IPS-NIHi7 (cell line): ENCODE measurements around the gene PAXX.

Source experiments
- DNase-seq: peaks from one replicate; pipeline ENCODE4 v3.0.0; 2012; ENCODE audit warnings: mixed read lengths; ENCODE audit errors: extremely low spot score

PAXX gene

GRCh38 chr9:136982232-136983051 lies 9.8 kb upstream of the PAXX start, which contains the start of gene LCNL1:
LCNL1 (plus strand) TSS chr9:136982993; CDS start chr9:136983587, 594 bp downstream.
- DNase-seq = no peak

GRCh38 chr9:136983167-136983566 lies 9.1 kb upstream of the PAXX start:
- DNase-seq = no peak

DNA sequence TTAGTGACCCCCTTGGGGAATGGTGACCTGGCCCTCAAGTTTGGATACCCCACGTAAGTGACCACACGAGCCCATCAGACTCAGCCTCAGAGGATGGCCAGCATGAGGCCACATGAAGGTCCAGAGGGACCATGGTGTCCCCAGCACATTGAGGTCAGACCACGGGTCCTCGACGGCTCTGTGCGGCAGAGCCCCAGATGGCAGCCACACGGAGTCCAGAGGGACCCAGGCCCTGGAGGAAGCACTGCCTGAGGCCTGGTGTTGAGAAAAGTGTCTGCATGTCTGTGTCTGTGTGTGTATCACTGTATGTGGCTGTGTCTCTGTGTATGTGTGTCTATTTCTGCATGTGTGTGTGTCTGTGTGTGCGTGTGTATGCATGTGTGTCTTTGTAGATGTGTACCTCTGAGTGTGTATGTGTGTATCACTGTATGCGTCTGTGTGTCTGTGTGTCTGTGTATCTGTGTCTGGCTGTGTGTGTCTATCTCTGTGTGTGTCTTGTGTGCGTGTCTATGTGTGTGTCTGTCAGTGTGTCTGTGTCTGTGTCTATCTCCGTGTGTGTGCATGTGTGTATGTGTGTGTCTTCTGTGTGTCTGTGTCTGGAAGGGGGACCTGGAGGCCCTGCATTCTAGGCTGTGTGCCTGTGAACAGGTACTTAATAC lies 8.4 kb upstream of the PAXX start:
- DNase-seq = no peak

DNA sequence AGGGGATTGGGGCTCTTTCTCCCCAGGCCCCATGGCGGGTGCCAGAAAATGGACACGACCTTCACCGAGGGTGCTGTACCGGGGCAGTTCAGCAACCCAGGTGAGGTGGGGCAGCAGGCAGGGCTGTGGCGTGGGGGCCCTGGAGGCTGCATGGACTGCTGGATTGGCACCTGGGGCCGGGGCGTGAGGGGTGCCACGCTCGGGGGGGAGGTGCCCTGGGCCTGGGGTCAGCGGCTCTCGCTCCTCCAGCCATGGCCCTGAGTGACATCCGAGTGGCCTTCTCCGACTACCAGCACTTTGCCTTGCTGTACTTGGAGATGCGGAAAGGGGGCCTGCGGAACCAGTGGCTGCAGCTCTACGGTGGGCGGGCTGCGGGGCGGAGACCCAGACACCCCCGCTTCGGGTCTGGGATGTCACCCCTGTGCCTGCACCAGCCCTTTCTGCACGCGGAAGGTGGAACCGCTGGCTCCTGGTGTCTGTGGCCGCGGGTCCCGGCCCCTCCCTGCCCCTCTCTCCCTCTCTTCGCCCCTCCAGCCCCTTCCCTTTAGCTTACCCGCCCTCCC lies 7.7 kb upstream of the PAXX start:
- DNase-seq = no peak

DNA sequence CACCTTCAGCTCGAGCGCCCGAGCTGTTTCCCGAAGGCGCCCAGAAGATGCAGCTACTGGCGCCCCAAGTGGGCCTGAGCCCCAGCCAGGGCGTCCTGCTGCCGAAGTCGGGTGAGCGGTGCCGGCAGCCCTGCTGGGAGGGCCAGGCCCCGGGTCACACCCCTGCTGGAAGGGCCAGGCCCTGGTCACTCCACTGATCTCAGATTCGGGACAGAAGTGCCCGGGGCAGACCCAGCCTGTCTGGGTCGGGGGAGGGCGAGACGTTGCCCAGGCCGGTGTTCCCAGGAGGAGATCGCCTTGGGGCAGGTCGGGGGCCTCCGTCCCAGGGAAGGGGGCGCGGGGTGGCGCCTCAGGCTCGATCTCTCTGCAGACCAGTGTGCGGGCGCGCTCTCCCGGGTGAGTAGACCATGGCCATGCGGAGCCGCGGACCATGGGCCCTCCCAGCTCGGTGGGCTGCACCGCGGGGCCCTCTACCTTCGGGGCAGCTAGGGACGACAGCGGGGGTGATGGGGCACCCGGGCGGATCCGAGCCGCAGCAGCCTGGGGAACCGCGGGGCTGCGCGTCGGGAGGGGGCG lies 7.1 kb upstream of the PAXX start:
- DNase-seq = no peak

DNA sequence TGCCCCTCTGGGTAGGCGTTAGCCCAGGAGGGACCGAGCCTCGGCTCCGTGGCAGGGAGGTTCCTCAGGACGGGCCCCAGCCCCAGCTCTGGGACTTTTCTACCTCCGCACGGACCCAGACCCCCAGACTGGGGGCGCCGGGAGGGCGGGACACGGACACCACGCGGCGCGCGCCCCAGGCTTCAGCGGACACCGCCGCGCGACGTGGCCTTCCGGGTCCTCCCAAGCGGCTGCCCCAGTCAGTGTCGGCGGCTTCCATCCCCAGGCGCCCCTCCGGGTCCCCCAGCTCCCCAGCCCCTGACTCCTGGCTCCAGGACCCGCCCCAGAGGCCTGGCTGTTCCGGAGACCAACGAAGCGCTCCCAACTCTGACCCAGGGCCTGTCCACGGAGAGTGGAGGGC lies 6.4 kb upstream of the PAXX start:
- DNase-seq = no peak

DNA sequence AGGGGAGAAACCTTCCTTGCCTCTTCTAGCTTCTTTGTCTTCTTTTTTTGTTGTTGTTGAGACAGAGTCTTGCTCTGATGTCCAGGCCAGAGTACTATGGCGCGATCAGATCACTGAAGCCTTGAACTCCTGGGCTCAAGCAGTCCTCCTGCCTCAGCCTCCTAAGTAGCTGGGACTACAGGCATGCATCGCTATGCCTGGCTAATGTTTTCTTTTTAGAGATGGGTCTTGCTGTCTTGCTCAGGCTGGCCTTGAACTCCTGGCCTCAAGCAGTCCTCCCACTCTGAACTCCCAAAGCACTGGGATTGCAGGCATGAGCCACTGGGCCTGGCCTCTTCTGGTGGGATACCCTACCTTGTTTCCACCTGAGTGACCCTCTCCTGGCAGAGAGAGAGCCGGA lies 3.4 kb upstream of the PAXX start:
- DNase-seq = no peak

- DNase-seq = no peak
These were observed 1.8 kb upstream of the PAXX start for GRCh38 chr9:136990242-136990911.

DNA sequence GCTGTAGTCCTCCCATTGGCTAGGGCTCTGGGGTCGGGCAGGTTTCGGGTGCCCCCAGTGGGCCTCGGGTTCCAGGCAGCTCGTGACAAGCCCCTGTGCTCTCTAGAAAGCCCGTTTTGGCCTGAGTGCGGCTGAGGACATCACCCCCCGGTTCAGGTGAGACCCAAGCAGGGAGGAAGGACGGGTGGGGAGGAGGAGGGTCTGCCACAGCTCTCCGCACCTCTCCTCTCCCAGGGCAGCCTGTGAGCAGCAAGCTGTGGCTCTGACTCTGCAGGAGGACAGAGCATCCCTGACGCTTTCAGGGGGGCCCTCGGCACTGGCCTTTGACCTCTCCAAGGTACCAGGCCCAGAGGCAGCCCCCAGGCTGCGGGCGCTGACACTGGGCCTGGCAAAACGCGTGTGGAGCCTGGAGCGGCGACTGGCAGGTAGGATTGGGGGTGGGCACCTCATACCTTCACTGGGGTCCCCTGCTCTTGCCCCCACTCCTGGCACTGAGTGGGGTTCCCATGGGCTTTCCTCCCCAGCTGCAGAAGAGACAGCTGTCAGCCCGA lies 672 bp downstream of the PAXX start:
- DNase-seq = no peak

DNA sequence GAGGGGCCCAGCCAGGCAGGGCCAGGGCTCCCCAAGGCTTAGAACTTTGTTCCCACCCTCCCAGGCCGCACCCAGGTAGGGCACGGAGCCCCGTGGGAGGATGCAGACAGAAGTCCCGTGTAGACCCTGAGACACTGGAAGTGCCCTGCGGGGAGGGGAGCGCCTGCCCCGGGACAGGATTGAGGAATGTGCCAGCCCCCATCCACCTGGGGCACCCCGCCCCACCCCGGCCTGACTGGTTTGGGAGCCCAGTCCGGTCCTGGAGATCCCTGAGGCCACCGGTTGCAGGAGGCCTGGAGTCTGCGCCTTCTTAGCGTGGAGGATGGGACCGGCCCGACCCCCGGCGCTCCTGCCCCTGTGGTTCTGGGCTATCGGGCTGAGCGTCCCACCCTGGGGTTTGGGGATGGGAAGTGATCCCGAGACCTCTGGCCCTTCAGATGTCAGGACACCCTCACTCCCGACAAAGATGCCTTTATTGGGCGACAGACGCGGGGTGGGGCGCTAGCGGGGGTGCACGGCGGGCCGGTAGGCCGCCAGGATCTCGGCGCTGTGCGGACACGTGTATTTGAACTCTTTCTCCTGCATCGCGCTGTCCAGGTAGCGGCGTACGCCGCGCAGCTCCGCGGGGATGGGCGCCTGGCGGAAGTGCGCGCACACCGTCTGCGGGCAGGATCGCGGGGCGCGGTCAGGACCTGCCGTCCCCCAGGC lies 2.1 kb downstream of the PAXX start:
- no peak for DNase-seq

DNA sequence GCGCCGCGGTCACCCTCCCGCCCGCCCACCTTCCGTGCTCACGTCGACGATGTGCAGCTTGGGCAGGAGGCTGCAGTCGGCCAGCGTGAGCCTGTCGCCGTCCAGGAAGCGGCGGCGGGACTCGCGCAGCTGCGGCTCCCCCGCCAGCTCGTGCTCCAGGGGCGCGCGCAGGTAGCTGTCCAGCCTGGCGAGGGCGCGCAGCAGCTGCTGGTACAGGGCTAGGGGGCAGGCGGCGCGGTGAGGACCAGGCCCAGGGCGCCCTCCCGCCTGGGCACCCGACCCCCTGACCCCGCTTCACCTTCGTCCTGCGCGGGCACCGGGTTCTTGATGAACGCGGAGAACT lies 2.6 kb downstream of the PAXX start:
- peak; percentile 70 for DNase-seq

DNA sequence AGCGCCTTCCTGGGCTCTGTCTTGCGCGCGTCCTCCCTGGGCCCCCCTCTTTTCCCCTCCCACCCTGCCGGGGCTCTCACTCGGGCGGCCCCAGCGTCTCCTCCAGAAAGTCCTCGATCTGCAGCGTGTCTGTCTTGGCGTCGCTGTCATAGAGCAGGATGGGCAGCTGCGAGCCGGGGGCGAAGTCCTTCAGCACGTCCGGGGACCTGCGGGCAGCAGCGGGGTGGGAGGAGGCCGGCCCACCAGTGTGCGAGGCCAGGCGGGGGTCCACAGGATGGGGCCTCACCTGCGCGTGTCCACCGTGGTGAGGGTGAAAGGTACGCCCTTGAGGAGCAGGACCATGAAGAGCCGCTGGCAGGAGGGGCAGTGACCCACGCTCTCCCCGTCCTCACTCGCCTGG lies 3.1 kb downstream of the PAXX start:
- no peak for DNase-seq

GRCh38 chr9:136995772-136996311 lies 3.6 kb downstream of the PAXX start:
- no peak for DNase-seq

- peak; percentile 64 for DNase-seq
These were observed 4.4 kb downstream of the PAXX start, which contains the start of gene CLIC3 for GRCh38 chr9:136996361-136997292. CLIC3 (minus strand) TSS chr9:136996568; CDS start chr9:136996543, 25 bp downstream.

DNA sequence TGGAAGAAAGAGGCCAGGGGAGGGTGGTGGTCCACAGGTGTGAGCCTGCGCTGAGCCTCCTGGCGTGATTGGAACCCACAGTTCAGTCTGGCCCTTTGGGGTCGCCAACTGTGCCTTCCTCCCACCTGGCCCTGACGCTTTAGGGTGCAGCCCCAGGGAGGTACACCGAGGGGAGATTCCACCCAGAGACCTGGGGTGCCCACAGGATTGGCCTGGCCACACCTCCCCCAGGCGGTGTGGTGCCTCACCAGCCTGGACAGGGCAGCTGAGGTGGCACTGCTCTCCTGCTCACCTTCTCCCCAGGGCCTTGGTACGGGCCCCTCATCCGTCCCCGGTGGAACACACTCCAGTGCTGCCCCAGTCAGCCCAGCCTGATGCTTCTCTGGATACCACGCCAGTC lies 5.1 kb downstream of the PAXX start:
- no peak for DNase-seq

- DNase-seq = no peak
These were observed 5.6 kb downstream of the PAXX start for GRCh38 chr9:136997830-136998234.

- no peak for DNase-seq
These were observed 8.1 kb downstream of the PAXX start for GRCh38 chr9:137000177-137000930.

- no peak for DNase-seq
These were observed 9.8 kb downstream of the PAXX start for GRCh38 chr9:137001857-137002645.
